HG03520 (cell line): ENCODE data around the gene LTA.

Experiments
- ATAC-seq: cut with Tn5 transposase; IDR thresholded peaks from one replicate; pipeline ENCODE4 v1.9.1; 2021; ENCODE audit warnings: mild to moderate bottlenecking, moderate library complexity; ENCODE audit not compliant: unreplicated experiment

Gene LTA

DNA sequence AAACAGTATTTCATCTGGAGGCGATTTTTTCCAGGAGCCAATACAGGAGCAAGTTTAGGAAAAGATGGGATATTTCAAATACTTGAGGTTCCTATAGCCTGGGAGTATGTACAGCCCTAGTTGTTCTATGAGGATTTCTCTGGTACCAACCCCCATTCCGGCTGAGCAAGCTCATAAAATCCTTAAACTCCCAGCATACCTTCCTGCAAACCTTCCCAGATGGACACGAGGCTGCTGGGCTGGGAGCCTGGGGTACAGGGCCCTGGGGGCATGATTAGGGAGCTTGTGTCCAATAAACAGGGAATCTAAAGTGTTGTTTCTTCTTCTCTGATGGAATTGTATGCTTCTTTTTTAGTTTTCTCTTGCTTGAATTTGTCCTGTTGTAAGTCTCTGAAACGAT lies 49.9 kb downstream of the LTA start:
- ATAC-seq: no peak

DNA sequence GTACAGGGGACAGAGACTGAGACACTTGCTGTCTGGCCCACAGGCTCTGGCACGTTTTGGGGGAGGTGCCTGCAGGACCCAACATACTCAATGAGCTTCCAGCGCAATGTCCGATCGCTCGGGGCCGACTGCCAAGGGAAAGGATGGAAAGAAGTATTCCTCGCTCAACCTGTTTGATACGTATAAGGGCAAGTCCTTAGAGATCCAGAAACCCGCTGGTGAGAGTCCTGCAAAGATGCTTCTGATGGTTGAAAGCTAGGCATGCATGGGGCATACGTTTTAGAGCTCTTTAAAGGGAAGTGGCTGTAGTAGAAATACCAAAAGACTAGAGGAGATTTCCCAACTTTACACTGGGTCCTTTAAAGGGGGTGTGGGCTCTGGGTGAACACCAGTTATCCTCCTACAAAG lies 50.6 kb downstream of the LTA start:
- ATAC-seq: no peak
